Calu3 (cell line): ENCODE results near the gene NT5DC4. TPM values are rescaled to one million over a fixed set of nuclear protein-coding genes. Genes with fewer than 3 reads are reported as not detected.

Experiments
- BruUV-seq: library from RNA; stranded (reverse); fragments of 400-500 nt; replicated peaks from 2 replicates; lab custom pipeline; 2021; lab: Mats Ljungman, UMichigan
- CTCF ChIA-PET: fragments of 300-600 bp; sonication (Branson Sonifier 250); formaldehyde crosslinking; loops from one replicate; lab custom pipeline; 2022; ENCODE audit warnings: antibody characterized with exemption; lab: Charles Lee
- DNase-seq: peaks from one replicate; pipeline ENCODE4 v3.0.0; 2022
- H3K27ac Mint-ChIP-seq: one replicate; pipeline ENCODE4 v1.8.0; 2022; ENCODE audit warnings: mixed read lengths; ENCODE audit not compliant: unreplicated experiment
- H3K27me3 Mint-ChIP-seq: one replicate; pipeline ENCODE4 v1.8.0; 2022; ENCODE audit warnings: mixed read lengths; ENCODE audit not compliant: unreplicated experiment
- H3K36me3 Mint-ChIP-seq: one replicate; pipeline ENCODE4 v1.8.0; 2022; ENCODE audit warnings: mild to moderate bottlenecking, moderate library complexity, mixed read lengths; ENCODE audit not compliant: insufficient read depth, unreplicated experiment
- H3K4me1 Mint-ChIP-seq: one replicate; pipeline ENCODE4 v1.8.0; 2022; ENCODE audit warnings: mild to moderate bottlenecking, low read depth, mixed read lengths; ENCODE audit not compliant: unreplicated experiment
- H3K4me3 Mint-ChIP-seq: one replicate; pipeline ENCODE4 v1.8.0; 2022; ENCODE audit warnings: mild to moderate bottlenecking, low read depth, moderate library complexity, mixed read lengths; ENCODE audit not compliant: unreplicated experiment
- H3K9me3 Mint-ChIP-seq: one replicate; pipeline ENCODE4 v1.8.0; 2022; ENCODE audit warnings: low read depth, mixed read lengths; ENCODE audit not compliant: unreplicated experiment
- intact Hi-C: fragments of 100-400 bp; cut with micrococcal nuclease; formaldehyde crosslinking; loops from one replicate; pipeline ENCODE4 v1.10.0; 2022; ENCODE audit not compliant: unreplicated experiment
- total RNA-seq: library from RNA; stranded (reverse); gene quantifications from 2 replicates; pipeline ENCODE4 v1.2.3, GENCODE V29; 2022
- TF ChIP-seq, protein P1 (sequence below): fragments of 200-600 bp; IDR thresholded peaks from one replicate; pipeline ENCODE4 v1.8.0; 2022; ENCODE audit warnings: antibody characterized with exemption; ENCODE audit not compliant: unreplicated experiment

NT5DC4 gene
- total RNA-seq, 1 experiment from 2014 or later = 10.1 TPM

DNA sequence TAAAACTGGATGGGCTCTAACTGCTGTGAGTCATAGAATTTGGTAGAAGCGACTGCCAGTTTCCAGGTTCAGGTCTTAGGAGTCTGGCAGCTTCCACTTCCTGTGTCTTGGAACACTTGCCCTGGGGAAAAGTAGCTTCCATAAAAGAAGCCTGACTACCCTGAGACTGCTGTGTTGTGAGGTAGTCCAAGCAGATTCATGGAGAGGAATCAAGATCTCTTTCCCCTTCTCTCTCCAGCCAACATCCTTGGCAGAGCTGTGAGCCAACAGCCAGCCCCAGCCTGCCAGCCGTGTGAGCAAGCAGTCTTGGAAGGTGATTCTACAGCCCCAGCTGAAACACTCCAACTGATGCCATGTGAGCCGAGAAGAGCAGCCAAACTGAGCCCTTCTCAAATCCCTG, 41.3 kb upstream of the NT5DC4 start:
- Mint-ChIP-seq H3K27ac (no peak overlapping the region), H3K9me3 (no peaks in the 10 kb centered on the region), H3K4me1 (no peaks in the 10 kb centered on the region), H3K4me3 (no peak overlapping the region), H3K36me3 (no peaks in the 10 kb centered on the region), H3K27me3 (no peaks in the 10 kb centered on the region)
- TF ChIP-seq, protein P1, sequence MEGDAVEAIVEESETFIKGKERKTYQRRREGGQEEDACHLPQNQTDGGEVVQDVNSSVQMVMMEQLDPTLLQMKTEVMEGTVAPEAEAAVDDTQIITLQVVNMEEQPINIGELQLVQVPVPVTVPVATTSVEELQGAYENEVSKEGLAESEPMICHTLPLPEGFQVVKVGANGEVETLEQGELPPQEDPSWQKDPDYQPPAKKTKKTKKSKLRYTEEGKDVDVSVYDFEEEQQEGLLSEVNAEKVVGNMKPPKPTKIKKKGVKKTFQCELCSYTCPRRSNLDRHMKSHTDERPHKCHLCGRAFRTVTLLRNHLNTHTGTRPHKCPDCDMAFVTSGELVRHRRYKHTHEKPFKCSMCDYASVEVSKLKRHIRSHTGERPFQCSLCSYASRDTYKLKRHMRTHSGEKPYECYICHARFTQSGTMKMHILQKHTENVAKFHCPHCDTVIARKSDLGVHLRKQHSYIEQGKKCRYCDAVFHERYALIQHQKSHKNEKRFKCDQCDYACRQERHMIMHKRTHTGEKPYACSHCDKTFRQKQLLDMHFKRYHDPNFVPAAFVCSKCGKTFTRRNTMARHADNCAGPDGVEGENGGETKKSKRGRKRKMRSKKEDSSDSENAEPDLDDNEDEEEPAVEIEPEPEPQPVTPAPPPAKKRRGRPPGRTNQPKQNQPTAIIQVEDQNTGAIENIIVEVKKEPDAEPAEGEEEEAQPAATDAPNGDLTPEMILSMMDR = no peak
- BruUV-seq = no TSS peak
- CTCF ChIA-PET = interaction anchor here (0.7 kb wide), 2 partner anchors 8 to 87 kb away, joined by 3 to 6 read pairs; no protein-coding TSS in a partner anchor
- intact Hi-C loops = no loop called here
- no peak for DNase-seq

DNA sequence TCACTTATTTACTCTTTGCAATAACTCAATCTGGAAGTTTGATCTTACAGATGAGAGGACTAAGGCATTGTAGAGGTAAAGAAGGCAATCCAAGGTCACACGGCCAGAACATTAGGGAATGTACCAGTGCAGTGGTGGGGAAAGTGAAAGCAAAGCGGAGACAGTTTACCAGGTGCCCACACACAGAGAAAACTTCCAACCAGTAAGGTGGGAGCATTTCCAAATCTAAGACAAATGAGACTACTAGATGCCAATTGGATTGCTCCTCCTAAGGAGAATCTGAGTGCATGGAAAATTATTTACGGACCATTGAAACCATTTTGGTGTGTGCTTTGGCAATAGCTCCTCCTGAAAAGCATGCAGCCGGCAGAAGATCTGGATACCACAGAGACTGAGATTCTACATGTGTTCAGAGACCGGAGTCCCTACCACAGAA, 40.1 kb upstream of the NT5DC4 start:
- Mint-ChIP-seq H3K4me3 (no peak overlapping the region), H3K9me3 (no peaks in the 10 kb centered on the region), H3K27me3 (no peaks in the 10 kb centered on the region), H3K36me3 (no peaks in the 10 kb centered on the region), H3K27ac (no peak overlapping the region), H3K4me1 (no peaks in the 10 kb centered on the region)
- intact Hi-C loops = no loop called here
- TF ChIP-seq, protein P1 = no peak
- no TSS peak for BruUV-seq
- CTCF ChIA-PET = no interaction called here
- DNase-seq = no peak

DNA sequence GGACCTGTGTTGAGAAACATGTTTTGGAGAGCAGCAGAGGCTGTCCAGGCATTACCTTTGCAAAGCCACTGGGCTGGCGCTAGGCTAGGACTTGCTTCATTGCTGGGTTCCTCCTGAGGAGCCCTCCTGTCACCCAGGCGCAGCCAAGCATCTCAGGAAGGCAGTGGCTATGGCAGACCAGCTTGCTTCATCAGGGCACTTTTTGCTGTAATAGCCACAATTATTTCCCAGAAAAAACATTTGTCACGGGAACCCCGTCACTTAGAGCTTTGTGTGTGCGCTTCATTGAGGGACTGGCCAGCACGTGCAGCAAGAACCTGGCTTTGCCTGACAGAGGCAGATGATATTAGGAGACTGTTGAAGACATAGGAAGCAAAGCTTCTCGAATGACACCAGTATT, 38.7 kb upstream of the NT5DC4 start:
- CTCF ChIA-PET = interaction anchor here (0.7 to 1.2 kb wide), 2 partner anchors 37 to 133 kb away, joined by 4 to 5 read pairs; partner anchors contain the start of gene SLC20A1

DNA sequence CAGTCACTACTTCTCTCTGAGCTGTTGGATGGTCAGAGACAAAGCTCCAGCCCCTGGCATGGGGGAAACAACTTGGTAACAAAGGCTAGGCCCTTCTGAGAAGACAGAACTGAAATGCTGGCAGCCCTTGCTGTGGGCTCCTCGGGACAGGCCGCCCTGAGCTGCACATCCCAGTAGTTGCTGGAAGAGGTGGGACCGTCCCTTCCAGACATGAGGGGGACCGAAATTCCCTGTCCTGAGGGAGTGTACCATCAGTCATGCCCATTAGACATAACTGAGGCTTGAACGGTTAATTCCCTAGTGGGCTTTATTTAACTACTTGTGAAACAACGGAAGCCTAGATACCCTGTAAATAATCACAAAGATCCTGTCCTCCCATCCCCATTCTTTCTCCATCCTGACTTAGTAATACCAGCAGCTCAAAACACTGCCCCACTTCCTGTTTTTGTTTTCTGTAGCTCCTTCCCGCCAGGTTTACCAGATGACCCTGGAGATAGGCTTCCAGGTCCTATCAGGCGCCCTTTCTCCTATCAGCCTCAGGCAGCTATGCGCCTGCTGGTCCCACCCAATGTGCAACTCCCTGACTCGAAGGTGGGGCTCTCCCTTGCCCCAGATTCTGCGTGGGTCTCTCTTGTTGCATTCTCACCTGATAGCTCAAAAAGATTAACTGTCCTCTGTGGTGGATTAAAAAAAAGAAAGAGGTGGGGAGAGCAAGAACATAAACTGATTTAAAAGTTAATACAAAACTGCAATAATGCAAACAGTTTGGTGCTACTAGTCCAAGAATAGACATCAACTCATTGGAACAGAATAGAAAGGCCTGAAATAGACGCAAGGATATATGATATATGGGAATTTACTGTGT, 37.0 kb upstream of the NT5DC4 start:
- intact Hi-C loops = no loop called here
- CTCF ChIA-PET = interaction anchor here (1.2 kb wide), 1 partner anchor 9 kb away, joined by 4 read pairs; no protein-coding TSS in a partner anchor
- no peaks in the 10 kb centered on the region for H3K9me3 Mint-ChIP-seq
- H3K36me3 Mint-ChIP-seq = no peaks in the 10 kb centered on the region
- H3K27ac Mint-ChIP-seq = no peak overlapping the region
- H3K27me3 Mint-ChIP-seq = no peaks in the 10 kb centered on the region
- no peak for DNase-seq
- no TSS peak for BruUV-seq
- H3K4me1 Mint-ChIP-seq = peaks cover 7% of the 10 kb centered on the region
- TF ChIP-seq, protein P1 = no peak
- no peak overlapping the region for H3K4me3 Mint-ChIP-seq

More for the DNA sequence above, 38.7 kb upstream of the NT5DC4 start:
- no peak overlapping the region for H3K27ac Mint-ChIP-seq
- H3K4me1 Mint-ChIP-seq = no peaks in the 10 kb centered on the region
- TF ChIP-seq, protein P1 = no peak
- no peaks in the 10 kb centered on the region for H3K36me3 Mint-ChIP-seq
- BruUV-seq = no TSS peak
- DNase-seq = no peak
- no peaks in the 10 kb centered on the region for H3K27me3 Mint-ChIP-seq
- H3K9me3 Mint-ChIP-seq = no peaks in the 10 kb centered on the region
- intact Hi-C loops = no loop called here
- no peak overlapping the region for H3K4me3 Mint-ChIP-seq
